Retinal pigment epithelial cell (primary cell): ENCODE measurements around the gene RGCC.

Source experiments
- DNase-seq: peaks from one replicate; pipeline ENCODE4 v3.0.0-alpha.2; 2010; ENCODE audit warnings: low read depth
- H3K4me3 ChIP-seq: 2 replicates; pipeline ENCODE4 v1.5.1; 2011; ENCODE audit warnings: mild to moderate bottlenecking, low read length, control low read depth, moderate library complexity
- CTCF ChIP-seq: conservative IDR thresholded peaks from 2 replicates; pipeline ENCODE4 v1.5.1; 2011; ENCODE audit warnings: low read depth, low read length, control low read depth, inconsistent platforms

Gene RGCC

GRCh38 chr13:41506312-41506711 lies 49.0 kb downstream of the RGCC start:
- no peak for DNase-seq
- no peak for TF ChIP-seq CTCF

GRCh38 chr13:41509971-41510370 lies 52.6 kb downstream of the RGCC start:
- no peak overlapping the region for H3K4me3 ChIP-seq
- no peak for DNase-seq
- TF ChIP-seq CTCF = no peak

More at GRCh38 chr13:41506312-41506711, 49.0 kb downstream of the RGCC start:
- H3K4me3 ChIP-seq = no peak overlapping the region

GRCh38 chr13:41511827-41512226 lies 54.5 kb downstream of the RGCC start:
- TF ChIP-seq CTCF = no peak
- no peak overlapping the region for H3K4me3 ChIP-seq
- no peak for DNase-seq

GRCh38 chr13:41512441-41512840 lies 55.1 kb downstream of the RGCC start:
- no peak for DNase-seq
- no peak overlapping the region for H3K4me3 ChIP-seq

GRCh38 chr13:41513600-41513999 lies 56.2 kb downstream of the RGCC start:
- no peak for DNase-seq
- no peak overlapping the region for H3K4me3 ChIP-seq
- TF ChIP-seq CTCF = no peak

More at GRCh38 chr13:41512441-41512840, 55.1 kb downstream of the RGCC start:
- no peak for TF ChIP-seq CTCF

- H3K4me3 ChIP-seq = no peak overlapping the region
- DNase-seq = no peak
- TF ChIP-seq CTCF = no peak
Observed at GRCh38 chr13:41514853-41515395, 57.6 kb downstream of the RGCC start.

GRCh38 chr13:41515491-41516139 lies 58.3 kb downstream of the RGCC start:
- no peak for DNase-seq
- no peak for TF ChIP-seq CTCF
- H3K4me3 ChIP-seq = no peak overlapping the region
